ENCODE results near the gene ATP8A2.

ATP8A2 gene

GRCh38 chr13:25719666-25720065 lies 347.9 kb downstream of the ATP8A2 start:
- TF ChIP-seq CTCF (IDR thresholded peaks at IDR 0.05): no peak
- no peak overlapping the region for H2AFZ ChIP-seq
- H3K27ac ChIP-seq: no peak overlapping the region
- H3K4me2 ChIP-seq (ENCODE audit: low read length): no peak overlapping the region
- H3K9me3 ChIP-seq (ENCODE audit: control insufficient read depth, low read length): no peaks in the 10 kb centered on the region
- no peaks in the 10 kb centered on the region for H3K36me3 ChIP-seq (ENCODE audit: control insufficient read depth, insufficient read depth, low read length)
- no peaks in the 10 kb centered on the region for H3K4me1 ChIP-seq
- no peaks in the 10 kb centered on the region for H3K79me2 ChIP-seq
- no peak overlapping the region for H3K4me3 ChIP-seq (ENCODE audit: low read depth, low read length)
- H3K9ac ChIP-seq: no peak overlapping the region
- no peaks in the 10 kb centered on the region for H3K27me3 ChIP-seq (ENCODE audit: control insufficient read depth, insufficient read depth, low read length)

GRCh38 chr13:25722893-25723292 lies 351.1 kb downstream of the ATP8A2 start:
- Histone ChIP-seq H3K36me3 (ENCODE audit: control insufficient read depth, insufficient read depth, low read length) (no peaks in the 10 kb centered on the region), H3K27me3 (ENCODE audit: control insufficient read depth, insufficient read depth, low read length) (no peaks in the 10 kb centered on the region), H2AFZ (no peak overlapping the region), H3K79me2 (no peaks in the 10 kb centered on the region), H3K4me3 (ENCODE audit: low read depth, low read length) (no peak overlapping the region), H3K4me1 (no peaks in the 10 kb centered on the region), H3K27ac (no peak overlapping the region), H3K4me2 (ENCODE audit: low read length) (no peak overlapping the region), H3K9me3 (ENCODE audit: control insufficient read depth, low read length) (no peaks in the 10 kb centered on the region), H3K9ac (no peak overlapping the region)
- TF ChIP-seq CTCF (IDR thresholded peaks at IDR 0.05): no peak

- no peak for TF ChIP-seq CTCF (IDR thresholded peaks at IDR 0.05)
- no peak overlapping the region for H2AFZ ChIP-seq
- no peaks in the 10 kb centered on the region for H3K79me2 ChIP-seq
- H3K27me3 ChIP-seq (ENCODE audit: control insufficient read depth, insufficient read depth, low read length): no peaks in the 10 kb centered on the region
- no peaks in the 10 kb centered on the region for H3K36me3 ChIP-seq (ENCODE audit: control insufficient read depth, insufficient read depth, low read length)
- H3K4me2 ChIP-seq (ENCODE audit: low read length): no peak overlapping the region
- no peaks in the 10 kb centered on the region for H3K4me1 ChIP-seq
- no peak overlapping the region for H3K9ac ChIP-seq
- H3K4me3 ChIP-seq (ENCODE audit: low read depth, low read length): no peak overlapping the region
- H3K27ac ChIP-seq: no peak overlapping the region
- no peaks in the 10 kb centered on the region for H3K9me3 ChIP-seq (ENCODE audit: control insufficient read depth, low read length)
Observed at GRCh38 chr13:25725104-25725503, 353.3 kb downstream of the ATP8A2 start.

GRCh38 chr13:25727250-25727649 lies 355.5 kb downstream of the ATP8A2 start:
- Histone ChIP-seq H3K4me2 (ENCODE audit: low read length) (no peak overlapping the region), H3K4me3 (ENCODE audit: low read depth, low read length) (no peak overlapping the region), H3K27ac (no peak overlapping the region), H3K36me3 (ENCODE audit: control insufficient read depth, insufficient read depth, low read length) (no peaks in the 10 kb centered on the region), H3K9me3 (ENCODE audit: control insufficient read depth, low read length) (no peaks in the 10 kb centered on the region), H3K79me2 (no peaks in the 10 kb centered on the region), H2AFZ (no peak overlapping the region), H3K27me3 (ENCODE audit: control insufficient read depth, insufficient read depth, low read length) (no peaks in the 10 kb centered on the region), H3K4me1 (no peaks in the 10 kb centered on the region), H3K9ac (no peak overlapping the region)
- no peak for TF ChIP-seq CTCF (IDR thresholded peaks at IDR 0.05)

- Histone ChIP-seq H3K4me1 (no peaks in the 10 kb centered on the region), H3K9me3 (ENCODE audit: control insufficient read depth, low read length) (no peaks in the 10 kb centered on the region), H3K27ac (no peak overlapping the region), H3K4me3 (ENCODE audit: low read depth, low read length) (no peak overlapping the region), H3K79me2 (no peaks in the 10 kb centered on the region), H2AFZ (no peak overlapping the region), H3K4me2 (ENCODE audit: low read length) (no peak overlapping the region), H3K36me3 (ENCODE audit: control insufficient read depth, insufficient read depth, low read length) (no peaks in the 10 kb centered on the region), H3K9ac (no peak overlapping the region), H3K27me3 (ENCODE audit: control insufficient read depth, insufficient read depth, low read length) (no peaks in the 10 kb centered on the region)
- no peak for TF ChIP-seq CTCF (IDR thresholded peaks at IDR 0.05)
Observed at GRCh38 chr13:25727810-25728209, 356.0 kb downstream of the ATP8A2 start.

Measured in parathyroid adenoma (tissue), 2 donors.